Hepatocyte (in vitro differentiated cells): ENCODE measurements around the gene FAF1. TPM values are rescaled to one million over a fixed set of nuclear protein-coding genes. Genes with fewer than 3 reads are reported as not detected.

Experiments used
- DNase-seq: peaks from one replicate; pipeline ENCODE4 v3.0.0-alpha.2; 2016; ENCODE audit warnings: low spot score
- H2AFZ ChIP-seq: fragments of 200-600 bp; sonication (generic); 2 replicates; pipeline ENCODE4 v1.6.0; 2016; ENCODE audit warnings: antibody characterized with exemption, mild to moderate bottlenecking
- H3K27ac ChIP-seq: fragments of 200-600 bp; sonication (generic); 2 replicates; pipeline ENCODE4 v1.5.1; 2016; ENCODE audit warnings: mild to moderate bottlenecking
- H3K27me3 ChIP-seq: fragments of 200-600 bp; sonication (generic); 2 replicates; pipeline ENCODE4 v1.6.1; 2016
- H3K36me3 ChIP-seq: fragments of 200-600 bp; sonication (generic); replicated peaks from 2 replicates; pipeline ENCODE4 v1.5.1; 2016; ENCODE audit warnings: low read depth; ENCODE audit not compliant: insufficient read depth
- H3K4me1 ChIP-seq: fragments of 200-600 bp; sonication (generic); 2 replicates; pipeline ENCODE4 v1.5.1; 2016; ENCODE audit warnings: mild to moderate bottlenecking, moderate library complexity; ENCODE audit not compliant: insufficient read depth
- H3K4me2 ChIP-seq: fragments of 200-600 bp; sonication (generic); 2 replicates; pipeline ENCODE4 v1.6.0; 2016
- H3K4me3 ChIP-seq: fragments of 200-600 bp; sonication (generic); 2 replicates; pipeline ENCODE4 v1.5.1; 2016; ENCODE audit warnings: mild to moderate bottlenecking
- H3K79me2 ChIP-seq: fragments of 200-600 bp; sonication (generic); 2 replicates; pipeline ENCODE4 v1.6.0; 2017; ENCODE audit warnings: mild to moderate bottlenecking
- H3K9me2 ChIP-seq: fragments of 200-600 bp; sonication (generic); replicated peaks from 2 replicates; pipeline ENCODE4 v1.6.0; 2017; ENCODE audit warnings: mild to moderate bottlenecking; ENCODE audit not compliant: insufficient read depth
- H3K9me3 ChIP-seq: fragments of 200-600 bp; sonication (generic); 2 replicates; pipeline ENCODE4 v1.5.1; 2016; ENCODE audit warnings: low read depth, mild to moderate bottlenecking
- H4K20me1 ChIP-seq: fragments of 200-600 bp; sonication (generic); 2 replicates; pipeline ENCODE4 v1.6.0; 2016; ENCODE audit warnings: mild to moderate bottlenecking; ENCODE audit not compliant: insufficient read depth, poor library complexity, severe bottlenecking
- CTCF ChIP-seq: fragments of 200-600 bp; sonication (generic); IDR thresholded peaks from 2 replicates; pipeline ENCODE4 v1.5.1; 2016; ENCODE audit warnings: antibody characterized with exemption, mild to moderate bottlenecking; ENCODE audit not compliant: poor library complexity
- EZH2 ChIP-seq: fragments of 200-600 bp; sonication (generic); IDR thresholded peaks from 2 replicates; pipeline ENCODE4 v1.6.1; 2016; ENCODE audit warnings: antibody characterized with exemption, mild to moderate bottlenecking, borderline replicate concordance
- EZH2phosphoT487 ChIP-seq: fragments of 200-600 bp; sonication (generic); IDR thresholded peaks from one replicate; pipeline ENCODE4 v1.6.1; 2018; ENCODE audit warnings: antibody characterized with exemption, mild to moderate bottlenecking, low read depth, moderate library complexity; ENCODE audit not compliant: unreplicated experiment, severe bottlenecking
- WGBS: methylation state at CpG from one replicate; pipeline ENCODE4 v1.1.6; 2016; ENCODE audit warnings: low lambda C conversion rate; ENCODE audit errors: missing lambda C conversion rate; 5-methylcytosine and 5-hydroxymethylcytosine counted together
- polyA plus RNA-seq: library from polyadenylated mRNA; unstranded; fragments of >200 nt; fragmentation: Nextera tagmentation; extraction: Ambion mirVana; gene quantifications from 2 replicates; pipeline ENCODE4 v1.2.1, GENCODE V29; 2016
- total RNA-seq: library from RNA; depleted of rRNA; stranded (reverse); fragments of >200 nt; gene quantifications from 2 replicates; pipeline ENCODE4 v1.2.3, GENCODE V29; 2014

The FAF1 gene
- total and polyA plus RNA-seq, 2 experiments from 2014 or later, result 25.7 to 35.5 TPM

DNA sequence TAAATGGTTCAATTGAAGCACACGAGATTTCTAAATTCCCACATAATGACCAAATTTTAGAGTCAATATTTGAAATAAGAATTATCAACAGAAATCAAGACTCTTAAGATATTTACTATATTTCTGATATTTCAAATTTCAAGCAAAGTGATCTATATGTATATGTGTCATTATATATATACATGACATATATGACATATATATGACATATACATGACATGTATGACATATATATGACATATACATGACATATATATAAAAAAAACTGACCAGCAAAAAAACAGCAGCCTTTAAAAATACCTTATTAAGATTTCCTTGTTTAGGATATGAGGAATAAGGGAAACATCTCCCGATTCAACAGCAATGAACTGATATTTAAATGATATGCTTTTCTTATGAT is 266.2 kb downstream of the FAF1 start:
- TF ChIP-seq CTCF (no peak), EZH2 (no peak), EZH2phosphoT487 (no peak)
- H3K36me3 ChIP-seq, result no peaks in the 10 kb centered on the region
- no peaks in the 10 kb centered on the region for H3K27me3 ChIP-seq
- no peak overlapping the region for H3K27ac ChIP-seq
- no peaks in the 10 kb centered on the region for H3K9me2 ChIP-seq
- no peaks in the 10 kb centered on the region for H3K79me2 ChIP-seq
- 89% methylated on average over 2 of the region's 2 CpGs for WGBS
- no peak overlapping the region for H3K4me2 ChIP-seq
- H3K4me3 ChIP-seq, result no peak overlapping the region
- no peaks in the 10 kb centered on the region for H3K4me1 ChIP-seq
- H4K20me1 ChIP-seq, result no peaks in the 10 kb centered on the region
- no peaks in the 10 kb centered on the region for H3K9me3 ChIP-seq
- no peak overlapping the region for H2AFZ ChIP-seq
- no peak for DNase-seq

GRCh38 chr1:50684185-50684584 is 275.9 kb downstream of the FAF1 start:
- no peak overlapping the region for H3K4me3 ChIP-seq
- no peak overlapping the region for H3K4me2 ChIP-seq
- no peaks in the 10 kb centered on the region for H3K79me2 ChIP-seq
- H3K4me1 ChIP-seq, result no peaks in the 10 kb centered on the region
- H3K27me3 ChIP-seq, result no peaks in the 10 kb centered on the region
- H3K9me2 ChIP-seq, result no peaks in the 10 kb centered on the region
- H4K20me1 ChIP-seq, result no peaks in the 10 kb centered on the region
- no peaks in the 10 kb centered on the region for H3K9me3 ChIP-seq
- H3K36me3 ChIP-seq, result no peaks in the 10 kb centered on the region
- no peak for DNase-seq
- no peak overlapping the region for H2AFZ ChIP-seq
- no peak overlapping the region for H3K27ac ChIP-seq
- 97% methylated on average over 3 of the region's 3 CpGs for WGBS
- no peak for TF ChIP-seq CTCF
- TF ChIP-seq EZH2, result no peak
- no peak for TF ChIP-seq EZH2phosphoT487

- 100% methylated on average over 3 of the region's 3 CpGs for WGBS
- Histone ChIP-seq H3K79me2 (no peaks in the 10 kb centered on the region), H3K4me2 (no peak overlapping the region), H3K9me2 (no peaks in the 10 kb centered on the region), H3K27ac (no peak overlapping the region), H3K9me3 (no peaks in the 10 kb centered on the region), H2AFZ (no peak overlapping the region), H3K4me1 (no peaks in the 10 kb centered on the region), H3K4me3 (no peak overlapping the region), H4K20me1 (no peaks in the 10 kb centered on the region), H3K36me3 (no peaks in the 10 kb centered on the region), H3K27me3 (no peaks in the 10 kb centered on the region)
- TF ChIP-seq EZH2phosphoT487 (no peak), EZH2 (no peak), CTCF (no peak)
- no peak for DNase-seq
These were observed 278.1 kb downstream of the FAF1 start for GRCh38 chr1:50681931-50682330.

- no peak for DNase-seq
- H3K27ac ChIP-seq, result no peak overlapping the region
- H3K27me3 ChIP-seq, result no peaks in the 10 kb centered on the region
- H3K4me3 ChIP-seq, result no peak overlapping the region
- peaks cover 12% of the 10 kb centered on the region for H3K4me1 ChIP-seq
- H3K9me2 ChIP-seq, result no peaks in the 10 kb centered on the region
- TF ChIP-seq EZH2phosphoT487, result no peak
- TF ChIP-seq EZH2, result no peak
- no peak for TF ChIP-seq CTCF
- H3K9me3 ChIP-seq, result no peaks in the 10 kb centered on the region
- 81% methylated on average over 4 of the region's 4 CpGs for whole genome bisulfite sequencing
- H2AFZ ChIP-seq, result no peak overlapping the region
- no peak overlapping the region for H3K4me2 ChIP-seq
- H4K20me1 ChIP-seq, result no peaks in the 10 kb centered on the region
- no peaks in the 10 kb centered on the region for H3K36me3 ChIP-seq
- no peaks in the 10 kb centered on the region for H3K79me2 ChIP-seq
These were observed 292.2 kb downstream of the FAF1 start for GRCh38 chr1:50667710-50668356.
